Measurements from ENCODE around the gene HADH. TPM values are rescaled to one million over a fixed set of nuclear protein-coding genes. Genes with fewer than 3 reads are reported as not detected.

Gene HADH
- total RNA-seq, 1 donor from 2014 or later, result 24.2 TPM

Other genes with a start within 250 kb of the HADH start
- 48.1 and 48.3 TPM in 2 replicates for gene SGMS2, start 165.0 kb upstream of the HADH start, total RNA-seq
- gene CYP2U1, start 58.3 kb upstream of the HADH start, total RNA-seq, result 6.3 and 7.6 TPM in 2 replicates
- 16.6 and 23.6 TPM in 2 replicates for gene LEF1, start 179.0 kb downstream of the HADH start, total RNA-seq

Data from astrocyte (in vitro differentiated cells and primary cell).